GM23338 (cell line): Measurements from ENCODE around the gene CERT1. TPM values are rescaled to one million over a fixed set of nuclear protein-coding genes. Genes with fewer than 3 reads are reported as not detected.
A peak's percentile ranks its signal among the peaks of the same experiment; 100 is the strongest.

Source experiments
- ATAC-seq: fragments of 200-7000 bp; cut with Tn5 transposase; 3 replicates; pipeline ENCODE4 v1.9.1; 2020
- DNase-seq: peaks from one replicate; pipeline ENCODE4 v3.0.0-alpha.2; 2015; ENCODE audit warnings: low spot score
- H2AFZ ChIP-seq: fragments of 200-600 bp; sonication (generic); 2 replicates; pipeline ENCODE4 v1.8.0; 2016; ENCODE audit warnings: antibody characterized with exemption, mild to moderate bottlenecking, moderate library complexity
- H3F3A ChIP-seq: fragments of 200-600 bp; sonication (generic); replicated peaks from 2 replicates; pipeline ENCODE4 v1.8.0; 2017; ENCODE audit warnings: antibody characterized with exemption, mixed run types, low read depth
- H3K27ac ChIP-seq: fragments of 200-600 bp; sonication (generic); 2 replicates; pipeline ENCODE4 v1.6.1; 2016; ENCODE audit warnings: low read depth
- H3K27me3 ChIP-seq: fragments of 200-600 bp; sonication (generic); 2 replicates; pipeline ENCODE4 v1.8.0; 2016; ENCODE audit warnings: mild to moderate bottlenecking, mixed run types, moderate library complexity; ENCODE audit not compliant: insufficient read depth
- H3K36me3 ChIP-seq: fragments of 200-600 bp; sonication (generic); 2 replicates; pipeline ENCODE4 v1.8.0; 2016; ENCODE audit warnings: mild to moderate bottlenecking; ENCODE audit not compliant: insufficient read depth
- H3K4me1 ChIP-seq: fragments of 200-600 bp; sonication (generic); 2 replicates; pipeline ENCODE4 v1.8.0; 2016; ENCODE audit warnings: mild to moderate bottlenecking, moderate library complexity; ENCODE audit not compliant: insufficient read depth
- H3K4me2 ChIP-seq: fragments of 200-600 bp; sonication (generic); 2 replicates; pipeline ENCODE4 v1.7.1; 2017; ENCODE audit warnings: mixed run types
- H3K4me3 ChIP-seq: fragments of 200-600 bp; sonication (generic); 2 replicates; pipeline ENCODE4 v1.6.1; 2016; ENCODE audit warnings: mixed run types
- H3K79me2 ChIP-seq: fragments of 200-600 bp; sonication (generic); replicated peaks from 2 replicates; pipeline ENCODE4 v1.8.0; 2017; ENCODE audit warnings: mild to moderate bottlenecking; ENCODE audit not compliant: insufficient read depth
- H3K9me2 ChIP-seq: fragments of 200-600 bp; sonication (generic); 2 replicates; pipeline ENCODE4 v1.8.0; 2017; ENCODE audit not compliant: insufficient read depth
- H4K20me1 ChIP-seq: fragments of 200-600 bp; sonication (generic); replicated peaks from 2 replicates; pipeline ENCODE4 v1.8.0; 2017; ENCODE audit warnings: mild to moderate bottlenecking; ENCODE audit not compliant: insufficient read depth
- H3K27ac Mint-ChIP-seq: 2 replicates; pipeline ENCODE4 v1.8.0; 2020; ENCODE audit warnings: inconsistent platforms, mild to moderate bottlenecking, moderate library complexity, mixed read lengths
- H3K27me3 Mint-ChIP-seq: 3 replicates; pipeline ENCODE4 v1.8.0; 2022; ENCODE audit warnings: low read depth, mild to moderate bottlenecking, moderate library complexity, mixed read lengths, inconsistent platforms; ENCODE audit not compliant: insufficient read depth, poor library complexity
- H3K36me3 Mint-ChIP-seq: 3 replicates; pipeline ENCODE4 v1.8.0; 2021; ENCODE audit warnings: low read depth, mild to moderate bottlenecking, inconsistent platforms, moderate library complexity, mixed read lengths
- H3K4me1 Mint-ChIP-seq: 3 replicates; pipeline ENCODE4 v1.8.0; 2020; ENCODE audit warnings: mild to moderate bottlenecking, inconsistent platforms, mixed read lengths
- H3K4me3 Mint-ChIP-seq: 3 replicates; pipeline ENCODE4 v1.8.0; 2021; ENCODE audit warnings: moderate library complexity, mild to moderate bottlenecking, inconsistent platforms, mixed read lengths
- H3K9me3 Mint-ChIP-seq: 3 replicates; pipeline ENCODE4 v1.8.0; 2020; ENCODE audit warnings: moderate library complexity, mild to moderate bottlenecking, inconsistent platforms, mixed read lengths
- CTCF ChIP-seq, 2 experiments: fragments of 200-600 bp in 1 of 2; sonication (generic) in 1 of 2; conservative IDR thresholded peaks; 2 replicates each; pipeline versions ENCODE4 v1.5.1 to v1.6.1; 2016 to 2017; ENCODE audit warnings: antibody characterized with exemption in 2 of 2, low read depth in 2 of 2, mild to moderate bottlenecking in 2 of 2, moderate library complexity in 1 of 2
- EZH2 ChIP-seq: fragments of 200-600 bp; sonication (generic); IDR thresholded peaks from one replicate; pipeline ENCODE4 v1.8.0; 2017; ENCODE audit warnings: antibody characterized with exemption, mild to moderate bottlenecking, low read depth; ENCODE audit not compliant: unreplicated experiment
- JUNB ChIP-seq: IDR thresholded peaks from one replicate; pipeline ENCODE4 v1.6.1; 2016; ENCODE audit warnings: antibody characterized with exemption; ENCODE audit not compliant: unreplicated experiment
- NANOG ChIP-seq: IDR thresholded peaks from 2 replicates; pipeline ENCODE4 v1.6.1; 2016; ENCODE audit warnings: antibody characterized with exemption, borderline replicate concordance
- REST ChIP-seq: IDR thresholded peaks from one replicate; pipeline ENCODE4 v1.6.1; 2018; ENCODE audit warnings: antibody characterized with exemption; ENCODE audit not compliant: unreplicated experiment
- ZNF114 ChIP-seq: fragments of 250-450 bp; sonication (Bioruptor Pico); IDR thresholded peaks from 2 replicates; pipeline ENCODE4 v1.5.0; 2020; ENCODE audit warnings: mild to moderate bottlenecking, moderate library complexity
- ZNF331 ChIP-seq: fragments of 250-450 bp; sonication (Bioruptor Pico); IDR thresholded peaks from 2 replicates; pipeline ENCODE4 v1.5.0; 2020; ENCODE audit warnings: low read depth, mild to moderate bottlenecking, moderate library complexity
- ZNF462 ChIP-seq: fragments of 250-450 bp; sonication (Bioruptor Pico); IDR thresholded peaks from 2 replicates; pipeline ENCODE4 v1.5.0; 2020; ENCODE audit warnings: mild to moderate bottlenecking, moderate library complexity
- polyA plus RNA-seq: library from polyadenylated mRNA; unstranded; fragments of >200 nt; fragmentation: Nextera tagmentation; extraction: Ambion mirVana; gene quantifications from 2 replicates; pipeline ENCODE4 v1.2.1, GENCODE V29; 2016
- total RNA-seq: library from RNA; depleted of rRNA; stranded (reverse); fragments of >200 nt; shearing (Covaris generic); gene quantifications from 2 replicates; pipeline ENCODE4 v1.2.3, GENCODE V29; 2014

CERT1 gene
- total and polyA plus RNA-seq, 2 experiments from 2014 or later = 36.5 to 40.7 TPM

- peaks cover 29% of the 10 kb centered on the region for H3K36me3 Mint-ChIP-seq
Observed at GRCh38 chr5:75363726-75364495, 147.5 kb downstream of the CERT1 start.

More at GRCh38 chr5:75363726-75364495, 147.5 kb downstream of the CERT1 start:
- H3K4me2 ChIP-seq = no peak overlapping the region
- peaks cover 13% of the 10 kb centered on the region; the same call in 1 of the 2 replicates for H4K20me1 ChIP-seq
- H3K36me3 ChIP-seq = peaks cover 28% of the 10 kb centered on the region
- peak; percentile 14 for ATAC-seq
- Mint-ChIP-seq H3K4me1 (peaks cover 31% of the 10 kb centered on the region), H3K27ac (0 out of 2 replicates have a peak overlapping the region, but pooled peaks have one; percentile 42), H3K9me3 (no peaks in the 10 kb centered on the region; the same call in 2 of the 3 replicates), H3K27me3 (peaks cover under 1% of the 10 kb centered on the region), H3K4me3 (no peak overlapping the region)
- H3F3A ChIP-seq = peaks cover 18% of the 10 kb centered on the region; the same call in 1 of the 2 replicates
- peak; percentile 26 for DNase-seq
- H3K27ac ChIP-seq = peak overlapping the region; percentile 80
- H3K4me1 ChIP-seq = peaks cover 16% of the 10 kb centered on the region; the same call in 1 of the 2 replicates
- no peaks in the 10 kb centered on the region for H3K27me3 ChIP-seq
- no peak overlapping the region for H2AFZ ChIP-seq
- H3K79me2 ChIP-seq = no peaks in the 10 kb centered on the region
- no peaks in the 10 kb centered on the region for H3K9me2 ChIP-seq
- H3K4me3 ChIP-seq = no peak overlapping the region
- TF ChIP-seq ZNF331 (CRISPR knock-in tag) = no peak
- no peak for TF ChIP-seq ZNF114 (CRISPR knock-in tag)
- TF ChIP-seq JUNB = no peak
- TF ChIP-seq NANOG = no peak
- TF ChIP-seq ZNF462 (CRISPR knock-in tag) = no peak
- no peak for TF ChIP-seq CTCF (conservative IDR thresholded peaks at IDR 0.05; ENCODE audit: low read depth in 2 of 2)
- TF ChIP-seq REST = no peak
- TF ChIP-seq EZH2 = no peak
